Activated naive CD8-positive, alpha-beta T cell treated with anti-CD3 and anti-CD28 coated beads, Interleukin-2, amount 10 ng/mL, durations not matched to agents 7 days and 5 days (primary cell): ENCODE results near the gene NCOR1. TPM values are rescaled to one million over a fixed set of nuclear protein-coding genes. Genes with fewer than 3 reads are reported as not detected.
A peak's percentile ranks its signal among the peaks of the same experiment; 100 is the strongest.
"Not testable (repeated sequence)": the region's sequence is repeated elsewhere in the genome, so short reads cannot be mapped to it uniquely, and the experiment has no call there.

Source experiments
- ATAC-seq: fragments of 150-1000 bp; cut with Tn5 transposase; one replicate; pipeline ENCODE4 v1.10.0; 2021; ENCODE audit warnings: low read depth, moderate library complexity
- POLR2A ChIA-PET: fragments of 350-600 bp; sonication (Branson Sonifier 250); formaldehyde crosslinking; loops from one replicate; lab custom pipeline; 2021; ENCODE audit warnings: antibody characterized with exemption; lab: Charles Lee
- DNase-seq: peaks from one replicate; pipeline ENCODE4 v3.0.0; 2021
- H3K27ac Mint-ChIP-seq: one replicate; pipeline ENCODE4 v1.8.0; 2022; ENCODE audit warnings: mild to moderate bottlenecking, mixed read lengths
- H3K27me3 Mint-ChIP-seq: one replicate; pipeline ENCODE4 v1.8.0; 2022; ENCODE audit warnings: mild to moderate bottlenecking, moderate library complexity, mixed read lengths
- H3K36me3 Mint-ChIP-seq: one replicate; pipeline ENCODE4 v1.8.0; 2021; ENCODE audit warnings: mild to moderate bottlenecking, mixed read lengths
- H3K4me1 Mint-ChIP-seq: one replicate; pipeline ENCODE4 v1.8.0; 2021; ENCODE audit warnings: mixed read lengths
- H3K4me3 Mint-ChIP-seq: one replicate; pipeline ENCODE4 v1.8.0; 2022; ENCODE audit warnings: mild to moderate bottlenecking, moderate library complexity, mixed read lengths
- H3K9me3 Mint-ChIP-seq: one replicate; pipeline ENCODE4 v1.8.0; 2021; ENCODE audit warnings: mixed read lengths
- total RNA-seq, 2 experiments: library from RNA; stranded (reverse); gene quantifications; one replicate each; pipeline ENCODE4 v1.2.3, GENCODE V29; 2021

The NCOR1 gene
- total RNA-seq, 2 experiments from 2014 or later, result 157 to 161 TPM

- Mint-ChIP-seq H3K9me3 (no peaks in the 10 kb centered on the region), H3K27me3 (no peaks in the 10 kb centered on the region), H3K36me3 (peaks cover 3% of the 10 kb centered on the region), H3K27ac (no peak overlapping the region), H3K4me1 (peaks cover 3% of the 10 kb centered on the region), H3K4me3 (no peak overlapping the region)
- ATAC-seq (no peak), DNase-seq (no peak)
- POLR2A ChIA-PET, result no interaction called here
These were observed 26.6 kb upstream of the NCOR1 start for GRCh38 chr17:16241906-16242399.

- H3K4me3 Mint-ChIP-seq, result no peak overlapping the region
- POLR2A ChIA-PET, result no interaction called here
- H3K4me1 Mint-ChIP-seq, result peaks cover 3% of the 10 kb centered on the region
- H3K36me3 Mint-ChIP-seq, result peaks cover 2% of the 10 kb centered on the region
- H3K27me3 Mint-ChIP-seq, result no peaks in the 10 kb centered on the region
- no peaks in the 10 kb centered on the region for H3K9me3 Mint-ChIP-seq
- ATAC-seq (no peak), DNase-seq (no peak)
- no peak overlapping the region for H3K27ac Mint-ChIP-seq
These were observed 24.6 kb upstream of the NCOR1 start for GRCh38 chr17:16239931-16240330.

- Mint-ChIP-seq H3K4me3 (no peak overlapping the region), H3K9me3 (no peaks in the 10 kb centered on the region), H3K36me3 (peaks cover 10% of the 10 kb centered on the region), H3K4me1 (peaks cover 20% of the 10 kb centered on the region), H3K27ac (no peak overlapping the region), H3K27me3 (no peaks in the 10 kb centered on the region)
- POLR2A ChIA-PET, result interaction anchor here (0.6 kb wide), 1 partner anchor 370 kb away, joined by 4 read pairs; no protein-coding TSS in a partner anchor
- DNase-seq, result no peak
- no peak for ATAC-seq
These were observed 17.1 kb upstream of the NCOR1 start for GRCh38 chr17:16232391-16232790.

DNA sequence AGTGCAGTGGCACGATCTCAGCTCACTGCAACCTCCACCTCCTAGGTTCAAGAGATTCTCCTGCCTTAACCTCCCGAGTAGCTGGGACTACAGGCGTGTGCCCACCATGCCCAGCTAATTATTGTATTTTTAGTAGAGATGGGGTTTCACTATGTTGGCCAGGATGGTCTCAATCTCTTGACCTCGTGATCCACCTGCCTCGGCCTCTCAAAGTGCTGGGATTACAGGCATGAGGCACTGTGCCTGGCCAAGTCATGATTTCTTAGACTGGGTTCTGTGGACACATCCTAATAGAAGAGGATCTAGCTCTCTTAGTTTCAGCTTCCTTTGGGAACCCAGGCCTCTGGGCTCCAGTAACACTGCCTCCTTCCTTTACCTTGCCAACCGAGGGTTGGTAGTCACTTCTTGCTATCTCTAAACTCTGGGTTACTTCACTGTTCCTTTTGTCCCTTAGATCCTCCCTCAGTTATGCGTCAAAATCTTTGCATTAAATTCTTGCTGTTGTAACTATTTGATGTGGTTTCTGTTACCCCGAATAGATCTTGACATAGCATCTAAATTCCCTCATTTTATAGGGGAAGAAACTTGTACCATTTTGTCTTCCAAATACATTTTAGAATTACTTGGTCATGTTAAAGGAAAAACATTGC, 14.7 kb upstream of the NCOR1 start:
- ATAC-seq, result peak; percentile 7

DNA sequence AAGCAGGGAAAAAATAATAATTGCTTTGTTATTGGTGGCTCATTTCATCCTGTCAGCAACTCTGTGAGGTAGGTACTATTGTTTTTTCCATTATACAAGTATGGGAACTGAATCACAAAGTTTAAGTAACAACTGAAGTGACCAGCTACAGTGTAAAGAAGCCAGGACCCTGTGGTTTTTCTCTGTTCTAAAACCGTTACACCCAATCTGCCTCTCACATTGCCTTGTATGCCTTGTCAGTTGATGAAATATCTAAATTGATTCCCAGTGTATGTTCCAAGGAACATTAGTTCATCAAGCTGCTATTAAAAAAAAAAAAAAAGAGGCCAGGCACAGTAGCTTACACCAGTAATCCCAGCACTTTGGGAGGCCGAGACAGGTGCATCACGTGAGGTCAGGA, 7.1 kb upstream of the NCOR1 start:
- H3K4me3 Mint-ChIP-seq, result no peak overlapping the region
- no peak for DNase-seq
- peaks cover 1% of the 10 kb centered on the region for H3K36me3 Mint-ChIP-seq
- POLR2A ChIA-PET, result no interaction called here
- H3K27me3 Mint-ChIP-seq, result no peaks in the 10 kb centered on the region
- ATAC-seq, result no peak
- no peaks in the 10 kb centered on the region for H3K9me3 Mint-ChIP-seq
- H3K4me1 Mint-ChIP-seq, result peaks cover 6% of the 10 kb centered on the region
- no peak overlapping the region for H3K27ac Mint-ChIP-seq

More for the DNA sequence above, 14.7 kb upstream of the NCOR1 start:
- POLR2A ChIA-PET, result interaction anchor here (0.8 kb wide), 1 partner anchor 15 kb away, joined by 3 read pairs; the partner anchor contains the start of gene NCOR1
- peak overlapping the region; percentile 85 for H3K27ac Mint-ChIP-seq
- peaks cover 12% of the 10 kb centered on the region for H3K36me3 Mint-ChIP-seq
- not testable (repeated sequence) for DNase-seq, H3K9me3 Mint-ChIP-seq, H3K27me3 Mint-ChIP-seq
- H3K4me1 Mint-ChIP-seq, result peaks cover 23% of the 10 kb centered on the region
- H3K4me3 Mint-ChIP-seq, result peak overlapping the region; percentile 65

- no peaks in the 10 kb centered on the region for H3K27me3 Mint-ChIP-seq
- peaks cover 2% of the 10 kb centered on the region for H3K36me3 Mint-ChIP-seq
These were observed 1.8 kb upstream of the NCOR1 start, which contains the start of gene PIGL for GRCh38 chr17:16217002-16217635. Gene PIGL (plus strand): TSS chr17:16217210. CDS start chr17:16217227, 17 bp downstream.

GRCh38 chr17:16216341-16217001, 1.1 kb upstream of the NCOR1 start:
- peak overlapping the region; percentile 85 for H3K27ac Mint-ChIP-seq
- not testable (repeated sequence) for ATAC-seq, H3K9me3 Mint-ChIP-seq, DNase-seq, H3K36me3 Mint-ChIP-seq, H3K27me3 Mint-ChIP-seq
- POLR2A ChIA-PET, result interaction anchor here (0.5 to 4.2 kb wide), 10 partner anchors 47 to 286 kb away, joined by 3 to 41 read pairs (median 3); partner anchors contain the start of genes CENPV, TRPV2, TTC19 and ZSWIM7
- peak overlapping the region; percentile 98 for H3K4me3 Mint-ChIP-seq
- peaks cover 27% of the 10 kb centered on the region for H3K4me1 Mint-ChIP-seq

More at GRCh38 chr17:16217002-16217635, 1.8 kb upstream of the NCOR1 start, which contains the start of gene PIGL:
- peak within 1 kb of the TSS; percentile 85 for H3K27ac Mint-ChIP-seq
- peak; percentile 78 for DNase-seq
- peak within 1 kb of the TSS; percentile 98 for H3K4me3 Mint-ChIP-seq
- POLR2A ChIA-PET, result interaction anchor here (0.5 to 4.2 kb wide), 6 partner anchors 47 to 285 kb away, joined by 3 to 41 read pairs (median 4); partner anchors contain the start of genes TTC19 and ZSWIM7
- no peaks in the 10 kb centered on the region for H3K9me3 Mint-ChIP-seq
- H3K4me1 Mint-ChIP-seq, result peaks cover 23% of the 10 kb centered on the region
- peak; percentile 40 for ATAC-seq

DNA sequence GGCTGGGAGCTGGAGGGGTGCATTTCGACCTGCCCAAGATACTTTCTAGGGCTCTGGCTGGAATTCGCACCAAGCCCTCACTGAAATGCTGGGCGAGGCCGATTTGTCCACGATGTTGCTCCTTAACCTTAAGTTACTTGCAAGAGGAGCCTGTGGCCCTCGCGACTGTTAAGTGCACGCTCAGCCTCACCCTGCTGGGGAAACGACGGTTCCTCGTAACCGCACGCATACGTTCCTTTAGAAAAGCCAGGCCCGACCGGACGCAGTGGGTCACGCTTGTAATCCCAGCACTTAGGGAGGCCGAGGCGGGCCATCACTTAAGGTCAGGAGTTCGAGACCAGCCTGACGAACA, 607 bp upstream of the NCOR1 start:
- Mint-ChIP-seq H3K27me3 (no peaks in the 10 kb centered on the region), H3K36me3 (peaks cover 2% of the 10 kb centered on the region), H3K27ac (peak overlapping the region; percentile 80), H3K9me3 (no peaks in the 10 kb centered on the region), H3K4me3 (peak overlapping the region; percentile 98), H3K4me1 (peaks cover 28% of the 10 kb centered on the region)
- DNase-seq (no peak), ATAC-seq (no peak)
- POLR2A ChIA-PET, result interaction anchor here (0.9 to 4.2 kb wide), 8 partner anchors 14 to 222 kb away, joined by 3 to 41 read pairs (median 3); partner anchors contain the start of genes CENPV, TRPV2, TTC19 and UBB

DNA sequence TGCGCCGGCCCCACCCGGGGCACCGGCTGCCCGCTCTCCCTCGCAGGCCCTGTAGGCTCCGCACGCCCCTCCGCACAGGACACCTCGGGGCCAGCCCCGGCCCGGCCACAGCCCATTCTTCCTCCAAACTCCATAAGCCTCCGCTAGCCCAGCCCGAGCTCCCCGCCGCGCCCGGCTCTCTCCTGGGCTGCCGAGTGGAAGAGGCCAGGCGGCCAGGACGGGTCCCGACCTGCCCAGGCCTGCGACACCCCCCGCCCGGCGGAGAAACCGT, 397 bp downstream of the NCOR1 start:
- peak; percentile 37 for ATAC-seq
- peak overlapping the region; percentile 98 for H3K4me3 Mint-ChIP-seq
- H3K9me3 Mint-ChIP-seq, result no peaks in the 10 kb centered on the region
- DNase-seq, result no peak
- peaks cover 2% of the 10 kb centered on the region for H3K36me3 Mint-ChIP-seq
- no peaks in the 10 kb centered on the region for H3K27me3 Mint-ChIP-seq
- POLR2A ChIA-PET, result interaction anchor here (1.0 to 4.2 kb wide), 8 partner anchors 12 to 270 kb away, joined by 3 to 41 read pairs (median 3); partner anchors contain the start of genes ADORA2B, CENPV, TRPV2 and TTC19
- H3K27ac Mint-ChIP-seq, result peak overlapping the region; percentile 80
- H3K4me1 Mint-ChIP-seq, result peaks cover 28% of the 10 kb centered on the region

GRCh38 chr17:16214190-16215001, 938 bp downstream of the NCOR1 start:
- no peaks in the 10 kb centered on the region for H3K27me3 Mint-ChIP-seq
- H3K9me3 Mint-ChIP-seq, result no peaks in the 10 kb centered on the region
- H3K4me3 Mint-ChIP-seq, result peak overlapping the region; percentile 98
- H3K36me3 Mint-ChIP-seq, result peaks cover 2% of the 10 kb centered on the region
- ATAC-seq (no peak), DNase-seq (no peak)
- H3K4me1 Mint-ChIP-seq, result peaks cover 28% of the 10 kb centered on the region
- POLR2A ChIA-PET, result interaction anchor here (1.1 to 4.2 kb wide), 6 partner anchors 12 to 269 kb away, joined by 3 to 41 read pairs (median 4); partner anchors contain the start of genes ADORA2B, CENPV and TRPV2
- H3K27ac Mint-ChIP-seq, result peak overlapping the region; percentile 80

DNA sequence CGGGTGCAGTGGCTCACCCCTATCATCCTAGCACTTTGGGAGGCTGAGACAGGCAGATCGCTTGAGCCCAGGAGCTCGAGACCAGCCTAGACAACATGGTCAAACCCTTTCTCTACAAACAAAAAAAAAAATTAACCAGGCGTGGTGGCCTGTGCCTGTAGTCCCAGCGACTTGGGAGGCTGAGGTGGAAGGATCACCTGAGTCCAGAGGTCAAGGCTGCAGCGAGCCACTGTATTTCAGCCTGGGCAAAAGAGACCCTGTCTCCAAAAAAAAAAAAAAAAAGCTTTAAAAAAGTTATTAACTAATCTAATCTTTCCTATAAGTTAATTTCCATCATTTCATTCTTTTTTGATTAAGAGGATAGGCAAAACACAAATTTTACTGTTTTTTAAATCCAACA, 2.5 kb downstream of the NCOR1 start:
- POLR2A ChIA-PET, result interaction anchor here (0.6 to 0.8 kb wide), 3 partner anchors 8 to 216 kb away, joined by 3 to 4 read pairs (median 3); no protein-coding TSS in a partner anchor

DNA sequence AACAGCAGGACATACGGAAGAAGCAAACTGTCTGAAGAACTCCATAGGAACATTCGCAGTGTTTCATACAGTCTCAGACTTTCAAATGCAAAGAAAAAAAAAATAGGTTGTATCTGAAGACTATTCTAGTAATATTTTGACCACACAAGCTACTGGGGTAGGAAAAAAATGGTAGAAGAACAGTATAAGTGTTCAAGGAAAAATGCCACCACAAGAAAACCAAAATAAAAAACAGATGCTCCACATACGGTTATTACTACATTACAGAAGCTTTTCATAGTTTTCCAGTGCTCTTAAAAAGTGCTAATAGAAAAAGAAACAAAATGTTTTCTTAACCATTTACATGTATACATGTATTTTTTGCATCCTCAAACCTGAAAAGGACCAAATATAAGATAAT, 3.7 kb downstream of the NCOR1 start:
- Mint-ChIP-seq H3K9me3 (no peaks in the 10 kb centered on the region), H3K36me3 (peaks cover 2% of the 10 kb centered on the region), H3K27me3 (no peaks in the 10 kb centered on the region), H3K27ac (no peak overlapping the region), H3K4me1 (peaks cover 25% of the 10 kb centered on the region), H3K4me3 (no peak overlapping the region)
- ATAC-seq (no peak), DNase-seq (no peak)
- POLR2A ChIA-PET, result no interaction called here

More for the DNA sequence above, 2.5 kb downstream of the NCOR1 start:
- H3K27me3 Mint-ChIP-seq, result no peaks in the 10 kb centered on the region
- no peak overlapping the region for H3K27ac Mint-ChIP-seq
- H3K4me1 Mint-ChIP-seq, result peaks cover 29% of the 10 kb centered on the region
- H3K36me3 Mint-ChIP-seq, result peaks cover 2% of the 10 kb centered on the region
- no peaks in the 10 kb centered on the region for H3K9me3 Mint-ChIP-seq
- ATAC-seq (no peak), DNase-seq (no peak)
- H3K4me3 Mint-ChIP-seq, result peak overlapping the region; percentile 32
